Colonic mucosa (tissue), 4 donors: ENCODE results near the gene QPRT. TPM values are rescaled to one million over a fixed set of nuclear protein-coding genes. Genes with fewer than 3 reads are reported as not detected.
"Not testable (repeated sequence)": the region's sequence is repeated elsewhere in the genome, so short reads cannot be mapped to it uniquely, and the experiment has no call there.

Experiments used
- DNase-seq: peaks from one replicate; pipeline ENCODE4 v3.0.0-alpha.2; 2020
- H3K27ac ChIP-seq: fragments of 200-600 bp; one replicate; pipeline ENCODE4 v1.8.0; 2021
- H3K27me3 ChIP-seq: fragments of 200-600 bp; one replicate; pipeline ENCODE4 v1.8.0; 2021
- H3K36me3 ChIP-seq: fragments of 200-600 bp; one replicate; pipeline ENCODE4 v1.8.0; 2021
- H3K4me1 ChIP-seq: fragments of 200-600 bp; one replicate; pipeline ENCODE4 v1.8.0; 2021; ENCODE audit warnings: mild to moderate bottlenecking
- H3K4me3 ChIP-seq: fragments of 200-600 bp; one replicate; pipeline ENCODE4 v1.8.0; 2021
- H3K9ac ChIP-seq, 2 donors: one replicate each; pipeline ENCODE4 v1.7.0; 2013; ENCODE audit warnings: control low read depth in 2 of 2, low read depth in 2 of 2, low read length in 2 of 2
- H3K9me3 ChIP-seq: fragments of 200-600 bp; one replicate; pipeline ENCODE4 v1.8.0; 2021
- CTCF ChIP-seq: fragments of 200-600 bp; IDR thresholded peaks from one replicate; pipeline ENCODE4 v1.8.0; 2022; ENCODE audit warnings: antibody characterized with exemption, mild to moderate bottlenecking
- intact Hi-C: fragments of 100-400 bp; cut with DNase I; formaldehyde crosslinking; loops from one replicate; pipeline ENCODE4 v1.14.1; 2022
- total RNA-seq, 2 donors: library from RNA; stranded (reverse); fragmentation: NEBNext Ultra II Directional in 1 of 2; extraction: Animal tissue kit (Norgen Biotek cat#: 25700) in 1 of 2; gene quantifications; one replicate each; pipeline ENCODE4 v1.2.1, GENCODE V29; 2021
- donor health status: healthy.
- donor health status: DM: no; HTN: no; CAD: no.
- donor health status: DM: no; HTN: no; CAD: no.

Gene QPRT
- total RNA-seq, 2 donors from 2014 or later: 54.7 to 102 TPM

DNA sequence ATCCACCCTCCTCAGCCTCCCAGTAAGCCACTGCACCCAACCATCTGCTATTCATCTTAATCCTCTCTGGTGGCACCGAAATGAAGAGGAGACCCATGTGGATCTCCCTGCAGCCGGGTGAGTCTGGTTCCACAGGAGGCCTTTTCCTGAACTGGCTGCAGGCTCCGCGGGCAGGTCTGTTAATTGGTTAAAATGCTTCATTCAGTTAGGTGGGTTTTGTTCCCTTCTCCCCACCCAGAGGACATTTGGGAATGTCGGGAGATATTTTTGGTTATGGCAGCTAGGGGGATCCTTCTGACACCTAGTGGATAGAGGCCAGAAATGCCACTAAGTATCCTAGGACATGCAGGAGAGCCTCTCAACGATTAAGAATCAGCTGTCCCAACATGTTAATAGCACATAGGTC lies 50.1 kb downstream of the QPRT start:
- Histone ChIP-seq H3K4me3 (no peak overlapping the region), H3K4me1 (no peaks in the 10 kb centered on the region)
- DNase-seq: no peak

GRCh38 chr16:29730649-29731048 lies 51.7 kb downstream of the QPRT start:
- no peak overlapping the region for H3K27ac ChIP-seq

More for the DNA sequence above, 50.1 kb downstream of the QPRT start:
- intact Hi-C loops: no loop called here
- H3K27ac ChIP-seq: no peak overlapping the region
- TF ChIP-seq CTCF: peak; percentile 49
- no peaks in the 10 kb centered on the region for H3K9me3 ChIP-seq
- H3K9ac ChIP-seq: no peak overlapping the region
- no peaks in the 10 kb centered on the region for H3K36me3 ChIP-seq
- no peaks in the 10 kb centered on the region for H3K27me3 ChIP-seq

GRCh38 chr16:29731768-29732601 lies 53.0 kb downstream of the QPRT start:
- H3K27me3 ChIP-seq, H3K9me3 ChIP-seq, H3K36me3 ChIP-seq, DNase-seq, H3K4me1 ChIP-seq, H3K27ac ChIP-seq, H3K9ac ChIP-seq, intact Hi-C loops, H3K4me3 ChIP-seq: not testable (repeated sequence)

More at GRCh38 chr16:29730649-29731048, 51.7 kb downstream of the QPRT start:
- DNase-seq: no peak
- H3K9me3 ChIP-seq: no peaks in the 10 kb centered on the region
- H3K4me1 ChIP-seq: no peaks in the 10 kb centered on the region
- intact Hi-C loops: no loop called here
- H3K27me3 ChIP-seq: no peaks in the 10 kb centered on the region
- no peak overlapping the region for H3K9ac ChIP-seq
- no peak overlapping the region for H3K4me3 ChIP-seq
- no peaks in the 10 kb centered on the region for H3K36me3 ChIP-seq
- TF ChIP-seq CTCF: no peak

DNA sequence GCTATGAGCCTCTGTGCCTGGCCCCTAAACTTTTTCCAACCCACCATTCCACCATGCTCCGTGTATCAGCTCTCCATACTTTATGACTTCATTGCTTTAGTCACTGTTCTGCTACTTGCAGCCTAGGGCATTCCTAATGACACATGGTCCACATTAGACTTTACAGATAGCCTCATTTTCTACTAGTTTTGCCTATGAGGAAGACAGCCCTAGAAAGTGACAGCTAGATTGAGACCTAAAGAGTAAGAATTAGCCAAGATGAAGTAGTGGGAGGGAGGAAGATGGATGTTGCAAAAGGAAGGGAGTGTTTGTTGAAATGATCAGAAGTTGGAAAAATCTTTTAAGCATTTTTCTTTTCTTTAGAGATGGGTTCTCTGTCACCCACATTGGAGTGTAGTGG lies 55.8 kb downstream of the QPRT start:
- Histone ChIP-seq H3K36me3 (no peaks in the 10 kb centered on the region), H3K27ac (no peak overlapping the region), H3K4me1 (peaks cover 17% of the 10 kb centered on the region), H3K27me3 (no peaks in the 10 kb centered on the region), H3K4me3 (no peak overlapping the region), H3K9me3 (no peaks in the 10 kb centered on the region), H3K9ac (no peak overlapping the region)
- intact Hi-C loops: no loop called here
- DNase-seq: no peak
- no peak for TF ChIP-seq CTCF

DNA sequence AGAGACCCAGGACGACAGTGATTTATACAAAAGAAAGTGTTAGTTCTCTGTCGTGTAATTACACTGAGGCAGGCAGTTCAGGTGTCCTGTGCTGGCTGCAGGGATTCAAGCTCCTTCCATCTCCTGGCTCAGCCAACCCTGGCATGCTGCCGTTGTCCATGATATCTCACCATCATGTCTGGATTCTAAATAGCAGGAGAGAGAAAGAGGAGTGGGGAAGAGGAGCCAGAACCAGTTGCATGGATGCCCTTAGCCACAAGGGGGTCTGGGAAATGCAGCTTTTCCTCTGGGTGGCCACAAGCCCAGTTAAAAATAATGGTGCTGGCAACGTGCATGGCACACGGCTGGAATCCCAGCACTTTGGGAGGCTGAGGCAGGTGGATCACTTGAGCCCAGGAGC lies 57.1 kb downstream of the QPRT start:
- H3K36me3 ChIP-seq: no peaks in the 10 kb centered on the region
- DNase-seq: no peak
- intact Hi-C loops: no loop called here
- H3K9me3 ChIP-seq: no peaks in the 10 kb centered on the region
- peak overlapping the region; percentile 16 for H3K27ac ChIP-seq
- no peak overlapping the region for H3K9ac ChIP-seq
- H3K4me3 ChIP-seq: no peak overlapping the region
- peaks cover 21% of the 10 kb centered on the region for H3K4me1 ChIP-seq
- no peaks in the 10 kb centered on the region for H3K27me3 ChIP-seq
- TF ChIP-seq CTCF: no peak

DNA sequence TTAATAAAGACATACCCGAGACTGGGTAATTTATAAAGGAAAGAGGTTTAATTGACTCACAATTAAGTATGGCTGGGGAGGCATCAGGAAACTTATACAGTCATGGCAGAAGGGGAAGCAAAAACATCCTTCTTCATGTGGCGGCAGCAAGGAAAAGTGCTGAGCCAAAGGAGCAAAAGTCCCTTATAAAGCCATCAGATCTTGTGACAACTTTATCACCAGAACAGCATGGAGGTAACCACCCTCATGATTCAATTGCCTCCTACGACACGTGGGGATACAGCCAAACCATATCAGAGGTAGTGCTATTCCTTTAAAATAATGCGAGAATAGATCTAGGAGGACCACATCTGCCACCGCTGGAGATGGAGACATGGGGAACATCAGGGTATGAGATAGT lies 57.8 kb downstream of the QPRT start:
- intact Hi-C loops: no loop called here
- Histone ChIP-seq H3K4me3 (no peak overlapping the region), H3K9me3 (no peaks in the 10 kb centered on the region), H3K27me3 (no peaks in the 10 kb centered on the region), H3K36me3 (no peaks in the 10 kb centered on the region), H3K4me1 (peaks cover 21% of the 10 kb centered on the region), H3K9ac (no peak overlapping the region), H3K27ac (peak overlapping the region; percentile 16)
- peak; percentile 60 for DNase-seq
- no peak for TF ChIP-seq CTCF
